Heart right ventricle (tissue), 16 donors: ENCODE measurements around the gene LRRC59. TPM values are rescaled to one million over a fixed set of nuclear protein-coding genes. Genes with fewer than 3 reads are reported as not detected.
A peak's percentile ranks its signal among the peaks of the same experiment; 100 is the strongest.

ENCODE experiments used
- ATAC-seq, 8 donors: fragments of 200-7000 bp; cut with Tn5 transposase; one replicate each; pipeline ENCODE4 v1.9.1; 2020; ENCODE audit warnings: mild to moderate bottlenecking in 8 of 8, moderate library complexity in 8 of 8, moderate number of reproducible peaks in 1 of 8
- DNase-seq, 2 donors: peaks; one replicate each; pipeline ENCODE4 v3.0.0-alpha.2; 2020
- H3K27ac ChIP-seq, 10 donors: fragments of 200-600 bp; sonication (generic) in 2 of 10; one replicate each; pipeline versions ENCODE4 v1.5.0 to v1.8.0; 2020 to 2022; ENCODE audit warnings: mild to moderate bottlenecking in 3 of 10
- H3K27me3 ChIP-seq, 7 donors: fragments of 200-600 bp; one replicate each; pipeline ENCODE4 v1.8.0; 2021 to 2022; ENCODE audit warnings: mild to moderate bottlenecking in 2 of 7
- H3K36me3 ChIP-seq, 9 donors: fragments of 200-600 bp; sonication (generic) in 1 of 9; one replicate each; pipeline versions ENCODE4 v1.5.0 to v1.8.0; 2020 to 2022; ENCODE audit warnings: mild to moderate bottlenecking in 2 of 9
- H3K4me1 ChIP-seq, 9 donors: fragments of 200-600 bp; sonication (generic) in 1 of 9; one replicate each; pipeline versions ENCODE4 v1.5.0 to v1.8.0; 2020 to 2022; ENCODE audit warnings: mild to moderate bottlenecking in 4 of 9
- H3K4me3 ChIP-seq, 10 donors: fragments of 200-600 bp; sonication (generic) in 2 of 10; one replicate each; pipeline versions ENCODE4 v1.5.0 to v1.8.0; 2020 to 2022; ENCODE audit warnings: mild to moderate bottlenecking in 7 of 10, moderate library complexity in 2 of 10
- H3K9me3 ChIP-seq, 11 donors: fragments of 200-600 bp in 10 of 11; sonication (generic) in 2 of 11; one replicate each; pipeline versions ENCODE4 v1.5.0 to v1.8.0; 2013 to 2022; ENCODE audit warnings: mild to moderate bottlenecking in 2 of 11, control low read depth in 1 of 11, moderate library complexity in 1 of 11
- WGBS, 2 donors: extraction: QIAGEN DNeasy Blood & Tissue Kit; methylation state at CpG; one replicate each; pipeline ENCODE4 v1.1.7; 2013; ENCODE audit warnings: inconsistent platforms in 1 of 2; 5-methylcytosine and 5-hydroxymethylcytosine counted together
- intact Hi-C, 10 donors: fragments of 100-400 bp; cut with DNase I; formaldehyde crosslinking; loops; one replicate each; pipeline versions ENCODE4 v1.11.1 to v1.14.2; 2022
- polyA plus RNA-seq, 2 donors: library from polyadenylated mRNA; stranded (reverse); fragments of 200-250 nt; gene quantifications; one replicate each; pipeline ENCODE4 v1.2.3, GENCODE V29; 2013
- total RNA-seq, 10 donors: library from RNA; stranded (reverse); fragmentation: NEBNext Ultra II Directional in 3 of 10; extraction: Animal tissue kit (Norgen Biotek cat#: 25700) in 3 of 10; gene quantifications; one replicate each; pipeline versions ENCODE4 v1.2.1 to v1.2.4, GENCODE V29; 2021 to 2023
- TF ChIP-seq, protein P1 (sequence below), 9 donors: fragments of 200-600 bp; sonication (generic) in 2 of 9; IDR thresholded peaks; one replicate each; pipeline versions ENCODE4 v1.5.0 to v1.8.0; 2021 to 2022; ENCODE audit warnings: antibody characterized with exemption in 9 of 9, mild to moderate bottlenecking in 5 of 9, moderate library complexity in 1 of 9
- donor health status: Arrhythmogenic right ventricular cardiomyopathy.
- donor health status: ischemic (EF 13 %, LVEDD 7.1; RV severe dilation, severe dysfunction).
- donor health status: healthy with polysubstance abuse.
- donor health status: DM: no; HTN: yes; CAD: no.
- donor health status: DM: no; HTN: no; CAD: no.
- donor health status: ischemic (EF 25% LVEDD 6.9; RV normal size, moderate dysfunction).
- donor health status: ischemic (EF 25% LVEDD 5.7; RV mildly dilated, moderate dysfunction).
- donor health status: healthy.
- donor health status: DM: yes; HTN: yes; CAD: no.
- donor health status: Ischemic cardiomyopathy.
- donor health status: ischemic (EF 35%, LVEDD 5.7; RV mildly dilated, moderate dysfunction).
- donor health status: nonischemic (EF 11% LVEDD 7.7; RV severe dilation, severe dysfunction).
- donor health status: DM: yes; HTN: yes; CAD: no.
- donor health status: PGD.
- donor health status: ischemic (EF 29% LVEDD 5.4; RV normal size, mild dysfunction).
- donor health status: nonischemic (EF 23%, LVEDD 6.1; RV moderate dilation, normal function).

Gene LRRC59
- total and polyA plus RNA-seq, 12 donors, result 11.4 to 83.1 (median 24.7) TPM

DNA sequence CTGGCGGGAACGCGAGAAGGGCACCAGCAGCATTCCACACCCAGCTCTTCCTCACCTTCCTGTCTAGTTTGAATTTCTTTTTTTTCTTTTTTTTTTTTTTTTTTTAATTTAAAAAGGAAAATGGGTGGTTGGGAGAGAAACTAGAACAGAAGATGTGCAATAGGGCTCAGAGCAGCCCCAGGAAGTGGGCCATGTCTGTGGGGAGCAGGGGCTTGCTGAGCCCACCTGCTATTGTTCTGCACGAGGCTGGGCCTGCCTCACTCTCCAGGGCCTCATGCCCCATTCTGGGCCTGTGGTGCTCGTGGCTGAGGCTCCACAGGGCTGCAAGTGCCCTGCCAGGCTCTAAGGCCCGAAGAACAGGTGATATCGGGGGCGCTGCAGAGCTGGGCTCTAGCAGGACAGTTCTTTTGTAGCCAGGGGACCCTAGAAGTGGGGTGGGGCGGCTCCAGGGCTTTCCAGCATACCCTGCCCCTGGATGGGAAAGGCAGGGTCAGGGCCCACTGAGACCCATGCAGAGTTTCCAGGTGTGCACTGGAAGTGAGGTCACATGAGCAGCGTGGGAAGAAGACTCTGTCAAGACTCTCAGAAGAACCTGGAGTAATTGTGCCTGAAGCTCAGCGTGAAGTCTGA, 36.7 kb downstream of the LRRC59 start:
- TF ChIP-seq, protein P1, sequence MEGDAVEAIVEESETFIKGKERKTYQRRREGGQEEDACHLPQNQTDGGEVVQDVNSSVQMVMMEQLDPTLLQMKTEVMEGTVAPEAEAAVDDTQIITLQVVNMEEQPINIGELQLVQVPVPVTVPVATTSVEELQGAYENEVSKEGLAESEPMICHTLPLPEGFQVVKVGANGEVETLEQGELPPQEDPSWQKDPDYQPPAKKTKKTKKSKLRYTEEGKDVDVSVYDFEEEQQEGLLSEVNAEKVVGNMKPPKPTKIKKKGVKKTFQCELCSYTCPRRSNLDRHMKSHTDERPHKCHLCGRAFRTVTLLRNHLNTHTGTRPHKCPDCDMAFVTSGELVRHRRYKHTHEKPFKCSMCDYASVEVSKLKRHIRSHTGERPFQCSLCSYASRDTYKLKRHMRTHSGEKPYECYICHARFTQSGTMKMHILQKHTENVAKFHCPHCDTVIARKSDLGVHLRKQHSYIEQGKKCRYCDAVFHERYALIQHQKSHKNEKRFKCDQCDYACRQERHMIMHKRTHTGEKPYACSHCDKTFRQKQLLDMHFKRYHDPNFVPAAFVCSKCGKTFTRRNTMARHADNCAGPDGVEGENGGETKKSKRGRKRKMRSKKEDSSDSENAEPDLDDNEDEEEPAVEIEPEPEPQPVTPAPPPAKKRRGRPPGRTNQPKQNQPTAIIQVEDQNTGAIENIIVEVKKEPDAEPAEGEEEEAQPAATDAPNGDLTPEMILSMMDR (IDR thresholded peaks at IDR 0.05), result no peak
- Histone ChIP-seq H3K9me3 (no peaks in the 10 kb centered on the region), H3K4me1 (peaks cover 0 to 43% (median 10%) of the 10 kb centered on the region in 9 donors), H3K27ac (no peak overlapping the region), H3K27me3 (no peaks in the 10 kb centered on the region), H3K36me3 (peaks cover 0 to 69% (median 37%) of the 10 kb centered on the region in 9 donors), H3K4me3 (no peak overlapping the region)
- intact Hi-C loops, result loop anchor here in 2 of 10 donors (10.0 kb wide), 2 partner anchors 104 to 114 kb away; partner anchors contain the start of genes CHAD (in 1 of the 2) and RSAD1 (in 1 of the 2)
- no peak for DNase-seq
- WGBS, 2 donors, result 89 to 91% methylated on average over 11 of the region's 11 CpGs
- no peak for ATAC-seq

DNA sequence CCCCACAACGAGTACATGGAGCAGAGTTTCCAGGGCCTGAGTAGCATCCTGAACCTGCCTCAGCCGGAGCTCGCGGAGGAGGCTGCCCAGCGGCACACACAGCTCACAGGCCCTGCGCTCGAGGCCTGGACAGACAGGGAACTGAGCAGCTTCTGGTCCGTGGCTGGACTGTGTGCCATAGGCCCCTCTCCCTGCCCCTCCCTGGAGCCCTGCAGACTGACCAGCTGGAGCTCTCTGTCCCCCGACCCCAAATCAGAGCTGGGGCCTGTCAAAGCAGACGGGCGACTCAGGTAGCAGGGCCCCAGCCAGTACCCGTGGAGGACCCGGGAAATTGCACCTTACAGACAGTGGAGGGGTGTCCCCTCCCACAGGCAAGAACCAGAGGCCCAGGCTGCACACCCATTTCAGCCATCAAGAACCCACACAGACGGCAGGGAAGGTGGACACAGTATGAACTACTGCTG, 37.3 kb downstream of the LRRC59 start:
- Histone ChIP-seq H3K9me3 (no peaks in the 10 kb centered on the region), H3K36me3 (peaks cover 0 to 69% (median 41%) of the 10 kb centered on the region in 9 donors), H3K4me3 (no peak overlapping the region), H3K4me1 (peaks cover 0 to 38% (median 10%) of the 10 kb centered on the region in 9 donors), H3K27me3 (no peaks in the 10 kb centered on the region), H3K27ac (no peak overlapping the region)
- intact Hi-C loops, result loop anchor here in 3 of 10 donors (10.0 kb wide), 3 partner anchors 55 to 115 kb away; partner anchors contain the start of genes CHAD (in 1 of the 3) and RSAD1 (in 1 of the 3)
- ATAC-seq (peak in 1 of 8 donors; percentile 4), DNase-seq (no peak)
- TF ChIP-seq, protein P1 (IDR thresholded peaks at IDR 0.05), result no peak
- WGBS, 2 donors, result 82 to 85% methylated on average over 14 of the region's 14 CpGs

DNA sequence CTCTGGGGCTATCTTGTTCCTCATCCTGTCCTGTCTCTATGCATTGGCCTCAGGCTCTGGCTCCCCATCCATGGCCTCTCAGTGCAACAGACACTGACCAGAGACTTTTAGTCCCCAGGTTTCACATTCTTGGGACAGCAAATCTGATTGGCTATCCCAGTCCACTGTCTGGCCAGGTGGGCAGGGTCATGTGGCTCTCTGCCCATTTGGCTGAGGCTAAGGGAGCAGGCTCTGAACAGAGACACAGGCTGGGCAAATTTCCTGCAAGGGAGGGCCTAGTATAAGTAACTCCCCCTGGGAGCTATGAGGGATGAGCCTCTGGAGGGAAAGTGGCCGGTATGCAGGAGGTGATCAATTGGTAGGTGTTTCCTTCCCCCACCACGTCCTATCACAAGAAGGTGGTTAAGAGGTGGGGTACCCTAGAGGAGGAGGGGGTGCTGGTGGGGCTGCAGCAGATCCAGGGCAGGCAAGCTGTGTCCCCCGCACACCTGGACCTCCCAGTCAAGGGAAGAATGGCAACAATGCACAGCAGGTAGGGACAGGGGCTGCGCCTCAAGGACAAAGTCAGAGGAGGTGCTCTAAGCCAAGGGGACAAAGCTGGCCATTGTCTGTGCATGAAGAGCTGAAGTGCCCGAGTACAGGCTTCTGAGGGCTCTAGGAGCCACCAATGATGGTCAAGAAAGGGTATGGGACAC, 38.2 kb downstream of the LRRC59 start:
- ATAC-seq, result no peak
- Histone ChIP-seq H3K4me1 (peaks cover 0 to 30% (median 10%) of the 10 kb centered on the region in 9 donors), H3K27ac (no peak overlapping the region), H3K9me3 (no peaks in the 10 kb centered on the region), H3K27me3 (no peaks in the 10 kb centered on the region), H3K4me3 (no peak overlapping the region), H3K36me3 (peaks cover 0 to 74% (median 50%) of the 10 kb centered on the region in 9 donors)
- TF ChIP-seq, protein P1 (IDR thresholded peaks at IDR 0.05), result no peak
- WGBS, 2 donors, result 76 to 83% methylated on average over 5 of the region's 5 CpGs
- intact Hi-C loops, result loop anchor here in 1 of 10 donors (10.0 kb wide), 1 partner anchor 56 kb away; no protein-coding TSS in a partner anchor
- DNase-seq, result no peak

DNA sequence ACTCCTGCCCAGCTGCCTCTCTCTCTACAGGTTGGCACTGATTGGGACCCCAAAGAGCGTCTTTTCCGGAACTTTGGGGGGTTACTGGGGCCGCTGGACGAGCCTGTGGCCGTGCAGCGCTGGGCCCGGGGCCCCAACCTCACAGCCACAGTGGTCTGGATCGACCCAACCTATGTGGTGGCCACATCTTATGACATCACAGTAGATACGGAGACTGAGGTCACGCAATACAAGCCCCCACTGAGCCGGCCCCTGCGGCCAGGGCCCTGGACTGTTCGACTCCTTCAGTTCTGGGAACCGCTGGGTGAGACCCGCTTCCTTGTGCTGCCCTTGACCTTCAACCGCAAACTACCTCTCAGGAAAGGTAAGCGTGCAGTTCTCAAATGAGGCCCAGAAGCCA, 39.1 kb downstream of the LRRC59 start:
- Histone ChIP-seq H3K4me1 (peaks cover 0 to 20% (median 10%) of the 10 kb centered on the region in 9 donors), H3K4me3 (no peak overlapping the region), H3K9me3 (no peaks in the 10 kb centered on the region), H3K27me3 (no peaks in the 10 kb centered on the region), H3K27ac (no peak overlapping the region), H3K36me3 (peaks cover 0 to 82% (median 52%) of the 10 kb centered on the region in 9 donors)
- DNase-seq (no peak), ATAC-seq (no peak)
- intact Hi-C loops, result loop anchor here in 1 of 10 donors (10.0 kb wide), 1 partner anchor 57 kb away; no protein-coding TSS in a partner anchor
- TF ChIP-seq, protein P1 (IDR thresholded peaks at IDR 0.05), result no peak
- 97 to 98% methylated on average over 17 of the region's 17 CpGs for WGBS, 2 donors
